Hippocampal formation (tissue), 2 donors: ENCODE results near the gene RSPO4.

Experiments used
- DNase-seq, 2 donors: peaks; one replicate each; lab custom pipeline; 2025; lab: John Stamatoyannopoulos, UW

RSPO4 gene

DNA sequence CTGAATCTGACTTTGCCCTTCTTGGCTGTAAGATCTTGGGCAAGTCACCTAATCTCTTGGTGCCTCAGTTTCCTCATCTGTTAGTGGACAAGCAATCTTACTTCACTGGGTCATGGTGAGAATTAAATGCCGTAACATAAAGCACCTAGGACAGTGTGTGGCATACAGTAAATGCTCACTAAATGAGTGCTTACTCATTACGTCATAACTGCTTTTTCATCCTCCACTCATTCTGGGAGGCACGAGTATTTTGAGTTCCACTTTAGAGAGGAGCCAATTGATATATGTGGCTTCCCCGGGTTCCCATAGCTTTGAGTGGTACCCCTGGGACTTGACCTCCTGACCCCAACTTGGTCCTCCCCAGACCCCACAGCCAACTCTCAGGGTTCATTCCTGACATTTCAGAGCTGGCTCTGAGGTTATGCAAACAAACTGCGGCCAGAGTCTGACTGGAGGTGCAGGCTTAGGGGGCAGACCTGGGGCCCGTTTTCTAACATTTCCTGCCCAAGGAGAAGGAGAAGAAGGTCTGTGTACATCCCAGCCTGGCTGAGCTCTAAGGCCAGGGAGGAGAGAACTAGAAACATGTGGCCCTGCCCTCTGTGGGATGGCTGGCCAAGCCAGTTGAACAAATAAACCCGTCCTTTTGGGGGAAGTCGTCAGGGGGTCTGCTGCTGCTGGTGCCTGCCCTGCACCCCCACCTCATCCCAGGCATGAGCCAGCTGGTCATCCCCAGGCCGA is 91.8 kb downstream of the RSPO4 start:
- DNase-seq: no peak

DNA sequence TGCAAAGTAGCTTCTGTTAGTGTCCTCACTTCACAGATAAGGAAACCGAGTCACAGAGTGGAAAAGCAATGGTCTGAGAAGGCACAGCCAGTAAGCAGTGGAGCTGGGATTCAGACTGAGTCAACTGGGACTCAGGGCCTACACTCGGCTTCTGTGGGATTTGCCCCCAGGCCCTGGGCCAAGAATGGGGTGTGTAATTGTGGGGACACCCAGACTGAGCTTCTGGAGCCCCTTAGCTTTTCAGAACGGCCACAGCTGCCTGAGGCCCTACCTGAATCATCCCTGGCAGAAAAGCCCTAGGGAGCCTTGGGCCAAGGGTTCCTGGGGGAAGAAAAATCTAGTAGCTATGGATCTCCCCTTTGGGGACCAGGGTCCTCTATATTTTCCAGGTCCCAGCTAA is 92.5 kb downstream of the RSPO4 start:
- no peak for DNase-seq
